Putamen (tissue), 1 donor: ENCODE results near the gene NCAPH2.

Experiments
- DNase-seq: peaks from one replicate; pipeline ENCODE4 v3.0.0-alpha.2; 2016; ENCODE audit warnings: low spot score

Gene NCAPH2

DNA sequence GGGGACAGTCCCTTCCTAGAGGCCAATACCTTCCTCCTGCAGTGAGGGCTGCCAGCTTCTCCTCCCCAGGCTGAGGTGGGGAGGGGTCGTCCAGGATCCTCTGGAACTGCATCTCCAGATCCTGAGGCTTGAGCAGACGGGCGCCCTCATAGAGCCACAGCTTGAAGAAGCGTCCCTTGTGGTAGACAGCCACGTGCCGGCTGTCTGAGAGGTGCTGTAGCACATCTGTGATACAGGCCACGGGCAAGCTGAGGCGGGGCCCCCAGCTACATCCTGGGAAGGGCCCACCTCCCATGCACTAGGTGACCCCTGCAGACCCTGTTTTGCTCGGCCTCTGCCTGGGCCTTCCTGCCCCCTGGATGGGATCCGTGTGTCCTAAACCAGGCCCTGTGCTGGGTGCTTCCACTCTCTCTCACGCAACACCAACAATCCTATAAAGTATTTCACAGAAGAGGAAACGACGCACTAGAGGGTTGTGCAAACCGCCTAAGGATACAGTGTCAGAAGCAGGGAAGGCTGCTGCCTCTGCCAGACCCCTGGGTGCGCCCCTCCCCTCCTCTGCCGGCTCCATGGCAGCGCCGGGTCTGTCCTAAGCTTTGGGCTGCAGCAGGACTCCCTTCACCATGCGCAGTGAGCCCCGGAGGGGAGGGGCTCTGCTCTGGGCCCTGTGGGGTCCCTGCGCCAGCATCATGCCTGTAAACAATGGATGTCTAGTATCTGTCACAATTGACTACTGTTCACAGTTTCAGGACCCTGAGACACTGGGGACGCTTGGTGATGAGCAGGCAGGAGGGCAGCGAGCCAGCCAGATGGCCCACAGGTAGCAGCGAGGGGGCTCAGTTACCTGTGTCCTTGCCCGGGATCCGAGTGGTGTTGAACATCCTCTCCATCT lies 65.7 kb downstream of the NCAPH2 start:
- DNase-seq: no peak

DNA sequence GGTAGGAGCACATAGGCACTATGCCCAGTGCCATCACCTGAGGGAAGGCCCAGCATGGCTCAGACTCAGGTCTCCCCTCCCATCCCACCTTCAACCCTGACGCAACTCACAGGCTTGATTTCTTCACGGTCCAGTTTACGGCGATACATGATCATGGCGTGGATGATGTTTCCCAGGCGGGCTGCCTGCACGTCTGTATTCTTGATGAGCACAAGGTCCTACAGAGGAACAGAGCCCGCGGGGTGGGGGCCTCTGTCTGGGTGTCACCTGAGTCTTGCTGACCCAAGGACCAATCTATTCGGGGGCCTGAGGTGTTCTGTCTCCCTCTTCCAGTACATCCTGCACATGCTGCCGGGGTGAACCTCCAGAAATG lies 66.3 kb downstream of the NCAPH2 start:
- no peak for DNase-seq
